HFFc6 (cell line): Measurements from ENCODE around the gene ABCB1. TPM values are rescaled to one million over a fixed set of nuclear protein-coding genes. Genes with fewer than 3 reads are reported as not detected.
A peak's percentile ranks its signal among the peaks of the same experiment; 100 is the strongest.

Experiments
- DNase-seq: peaks from one replicate; pipeline ENCODE4 v3.0.0-alpha.2; 2018
- H3K27ac Mint-ChIP-seq: 2 replicates; pipeline ENCODE4 v1.8.0; 2020; ENCODE audit warnings: mild to moderate bottlenecking, mixed read lengths
- H3K27me3 Mint-ChIP-seq: 2 replicates; pipeline ENCODE4 v1.8.0; 2021; ENCODE audit warnings: mild to moderate bottlenecking, moderate library complexity, mixed read lengths; ENCODE audit not compliant: insufficient read depth
- H3K36me3 Mint-ChIP-seq: 2 replicates; pipeline ENCODE4 v1.8.0; 2021; ENCODE audit warnings: low read depth, mixed read lengths
- H3K4me1 Mint-ChIP-seq: 2 replicates; pipeline ENCODE4 v1.8.0; 2020; ENCODE audit warnings: low read depth, mixed read lengths
- H3K4me3 Mint-ChIP-seq: 2 replicates; pipeline ENCODE4 v1.8.0; 2020; ENCODE audit warnings: mild to moderate bottlenecking, moderate library complexity, mixed read lengths
- H3K9me3 Mint-ChIP-seq: 2 replicates; pipeline ENCODE4 v1.8.0; 2020; ENCODE audit warnings: mild to moderate bottlenecking, mixed read lengths
- total RNA-seq, 6 experiments: library from RNA; stranded (reverse); fragmentation: NEBNext Ultra II Directional; extraction: Animal tissue kit (Norgen Biotek cat#: 25700); gene quantifications; 2 replicates in 1 of 6; 3 replicates in 5 of 6; pipeline ENCODE4 v1.2.3, GENCODE V29; 2021
- TF ChIP-seq, protein P1 (sequence below): fragments of 200-600 bp; sonication (generic); IDR thresholded peaks from 2 replicates; pipeline ENCODE4 v1.5.0; 2021; ENCODE audit warnings: antibody characterized with exemption, mild to moderate bottlenecking

ABCB1 gene
- total RNA-seq, 6 experiments from 2014 or later, result 4.4 to 7.4 (median 5.9) TPM

DNA sequence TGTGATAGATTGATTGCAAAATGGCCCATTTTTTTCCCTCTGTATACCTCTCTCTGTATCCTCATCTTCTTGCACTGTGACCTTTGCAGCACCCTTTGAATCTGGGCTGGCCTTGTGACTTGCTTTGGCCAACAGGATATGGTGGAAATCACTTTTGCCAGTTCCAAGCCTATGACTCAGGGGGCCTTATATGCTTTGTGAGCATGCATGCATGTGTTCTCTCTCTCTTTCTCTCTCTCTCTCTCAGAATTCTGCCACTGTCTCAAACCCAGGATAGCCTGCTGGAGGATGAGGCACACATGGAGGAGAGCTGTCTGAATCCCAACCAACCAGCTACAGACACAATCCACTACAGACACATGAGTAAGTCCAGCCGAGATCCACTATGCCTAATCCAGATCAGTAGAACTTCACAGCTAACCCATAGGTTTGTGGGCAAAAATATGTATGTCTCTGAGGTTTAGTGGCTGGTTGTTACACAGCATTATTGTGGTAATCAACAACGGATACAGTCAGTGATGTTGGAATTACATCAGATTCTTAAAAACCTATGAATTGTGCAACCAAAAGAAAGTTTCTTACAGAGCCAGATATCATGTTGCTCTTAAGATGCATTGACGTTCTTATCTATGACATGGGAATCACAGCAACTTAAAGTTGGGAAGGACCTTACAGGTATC is 83.4 kb downstream of the ABCB1 start:
- Mint-ChIP-seq H3K4me1 (no peaks in the 10 kb centered on the region; the same call in 1 of the 2 replicates), H3K27ac (no peak overlapping the region), H3K36me3 (no peaks in the 10 kb centered on the region), H3K9me3 (peaks cover 13% of the 10 kb centered on the region; the same call in 1 of the 2 replicates), H3K4me3 (no peak overlapping the region), H3K27me3 (no peaks in the 10 kb centered on the region; the same call in none of the 2 replicates)
- TF ChIP-seq, protein P1, sequence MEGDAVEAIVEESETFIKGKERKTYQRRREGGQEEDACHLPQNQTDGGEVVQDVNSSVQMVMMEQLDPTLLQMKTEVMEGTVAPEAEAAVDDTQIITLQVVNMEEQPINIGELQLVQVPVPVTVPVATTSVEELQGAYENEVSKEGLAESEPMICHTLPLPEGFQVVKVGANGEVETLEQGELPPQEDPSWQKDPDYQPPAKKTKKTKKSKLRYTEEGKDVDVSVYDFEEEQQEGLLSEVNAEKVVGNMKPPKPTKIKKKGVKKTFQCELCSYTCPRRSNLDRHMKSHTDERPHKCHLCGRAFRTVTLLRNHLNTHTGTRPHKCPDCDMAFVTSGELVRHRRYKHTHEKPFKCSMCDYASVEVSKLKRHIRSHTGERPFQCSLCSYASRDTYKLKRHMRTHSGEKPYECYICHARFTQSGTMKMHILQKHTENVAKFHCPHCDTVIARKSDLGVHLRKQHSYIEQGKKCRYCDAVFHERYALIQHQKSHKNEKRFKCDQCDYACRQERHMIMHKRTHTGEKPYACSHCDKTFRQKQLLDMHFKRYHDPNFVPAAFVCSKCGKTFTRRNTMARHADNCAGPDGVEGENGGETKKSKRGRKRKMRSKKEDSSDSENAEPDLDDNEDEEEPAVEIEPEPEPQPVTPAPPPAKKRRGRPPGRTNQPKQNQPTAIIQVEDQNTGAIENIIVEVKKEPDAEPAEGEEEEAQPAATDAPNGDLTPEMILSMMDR, result no peak
- DNase-seq, result peak; percentile 2

DNA sequence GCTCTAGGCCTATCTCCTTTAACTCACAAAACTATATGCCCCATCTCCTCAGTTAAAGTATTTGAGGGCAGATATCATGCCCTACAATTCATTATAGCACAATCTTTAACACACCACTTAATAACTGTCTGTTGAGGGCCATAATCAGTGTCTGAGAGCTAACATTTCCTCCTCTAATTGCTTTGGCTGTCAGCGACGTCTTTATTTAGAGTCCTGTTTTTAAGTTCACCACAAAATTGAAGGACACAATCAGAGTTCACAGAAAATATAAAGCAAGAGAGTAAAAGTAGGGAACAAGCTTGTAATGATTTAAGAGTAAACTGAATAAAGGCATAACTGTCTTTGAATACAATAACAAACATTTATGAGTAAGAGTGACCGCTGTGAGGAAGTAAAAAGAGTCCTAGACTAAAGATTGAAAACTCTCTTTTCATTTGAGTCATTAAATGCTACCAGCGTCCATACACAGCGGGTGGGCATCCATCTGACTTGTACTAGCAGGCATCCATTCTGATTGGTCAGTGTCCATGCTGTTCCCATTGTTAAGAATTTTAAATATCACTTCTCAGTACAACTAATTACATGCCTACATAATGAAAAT is 86.8 kb downstream of the ABCB1 start:
- TF ChIP-seq, protein P1, result no peak
- Mint-ChIP-seq H3K9me3 (no peaks in the 10 kb centered on the region), H3K36me3 (no peaks in the 10 kb centered on the region), H3K4me1 (no peaks in the 10 kb centered on the region; the same call in 1 of the 2 replicates), H3K27me3 (no peaks in the 10 kb centered on the region; the same call in none of the 2 replicates), H3K4me3 (no peak overlapping the region), H3K27ac (no peak overlapping the region)
- no peak for DNase-seq

DNA sequence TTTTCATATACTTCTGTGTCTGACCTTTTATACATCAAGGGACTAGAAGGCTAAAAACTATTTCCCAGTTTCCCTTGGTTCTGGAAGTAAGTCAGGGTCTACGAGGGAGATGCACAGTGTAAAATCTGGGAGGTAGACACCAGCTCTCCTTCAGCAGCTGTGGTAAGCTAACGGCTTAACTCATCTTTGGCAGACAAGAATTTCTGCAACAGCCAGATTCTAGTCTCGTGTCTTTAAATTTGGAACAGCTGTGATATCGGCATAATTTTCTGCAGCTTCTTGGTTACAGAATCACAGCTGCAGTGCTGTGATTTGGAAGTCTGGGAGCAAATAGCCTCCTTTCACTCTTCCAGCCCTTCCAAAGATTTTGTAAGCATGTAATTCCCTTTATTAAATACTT is 87.8 kb downstream of the ABCB1 start:
- TF ChIP-seq, protein P1, result no peak

DNA sequence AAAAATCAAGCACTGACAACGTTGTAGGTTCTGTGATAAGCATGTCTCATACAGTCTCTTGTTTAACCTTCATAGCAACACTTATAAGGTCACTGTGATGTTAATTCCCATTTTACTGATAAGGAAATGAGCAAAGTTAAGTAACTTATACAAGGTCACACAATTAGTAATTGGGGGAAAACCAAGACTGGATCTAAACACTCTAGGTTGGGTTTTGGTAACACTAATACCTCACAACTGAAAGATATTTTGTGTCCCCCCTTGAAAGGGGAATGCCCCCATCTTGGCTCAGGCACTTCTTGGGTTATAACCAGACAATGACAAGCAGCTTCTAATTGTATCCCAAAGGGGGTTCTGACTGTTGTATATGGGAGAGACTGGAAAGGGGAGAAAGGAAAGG is 89.2 kb downstream of the ABCB1 start:
- H3K27ac Mint-ChIP-seq, result no peak overlapping the region
- TF ChIP-seq, protein P1, result no peak
- H3K9me3 Mint-ChIP-seq, result no peaks in the 10 kb centered on the region
- no peaks in the 10 kb centered on the region; the same call in none of the 2 replicates for H3K27me3 Mint-ChIP-seq
- H3K36me3 Mint-ChIP-seq, result no peaks in the 10 kb centered on the region
- H3K4me3 Mint-ChIP-seq, result no peak overlapping the region
- no peaks in the 10 kb centered on the region for H3K4me1 Mint-ChIP-seq
- no peak for DNase-seq

More for the DNA sequence above, 87.8 kb downstream of the ABCB1 start:
- Mint-ChIP-seq H3K4me3 (no peak overlapping the region), H3K9me3 (no peaks in the 10 kb centered on the region), H3K36me3 (no peaks in the 10 kb centered on the region), H3K27me3 (no peaks in the 10 kb centered on the region; the same call in none of the 2 replicates), H3K4me1 (no peaks in the 10 kb centered on the region; the same call in 1 of the 2 replicates), H3K27ac (no peak overlapping the region)
- DNase-seq, result no peak

DNA sequence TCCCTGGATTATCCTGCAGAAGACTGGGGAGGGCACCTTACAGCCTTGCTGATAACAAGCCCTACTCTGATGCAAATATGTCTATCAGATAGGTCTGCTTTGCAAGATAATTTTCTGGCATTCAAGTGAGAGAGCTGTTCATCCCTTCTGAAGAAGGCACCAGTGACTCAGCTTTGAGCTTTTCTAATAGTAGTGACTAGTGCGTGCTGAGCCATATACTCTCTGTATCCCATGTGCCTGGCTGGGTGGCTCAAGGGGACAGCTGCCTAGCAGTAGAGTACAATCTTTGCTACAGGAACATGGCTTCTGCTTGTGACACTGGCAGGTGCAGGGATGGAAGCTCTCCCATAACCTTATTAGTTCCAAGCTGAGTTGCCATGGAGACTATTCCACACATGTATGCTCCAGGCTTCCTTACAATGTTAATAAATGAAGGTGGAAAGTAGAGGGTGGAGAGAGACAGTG is 90.2 kb downstream of the ABCB1 start:
- no peaks in the 10 kb centered on the region; the same call in none of the 2 replicates for H3K27me3 Mint-ChIP-seq
- DNase-seq, result no peak
- no peaks in the 10 kb centered on the region for H3K9me3 Mint-ChIP-seq
- H3K27ac Mint-ChIP-seq, result no peak overlapping the region
- H3K4me3 Mint-ChIP-seq, result no peak overlapping the region
- TF ChIP-seq, protein P1, result no peak
- H3K36me3 Mint-ChIP-seq, result no peaks in the 10 kb centered on the region
- no peaks in the 10 kb centered on the region for H3K4me1 Mint-ChIP-seq
